ENCODE measurements around the gene ESRRG. TPM values are rescaled to one million over a fixed set of nuclear protein-coding genes. Genes with fewer than 3 reads are reported as not detected.
A peak's percentile ranks its signal among the peaks of the same experiment; 100 is the strongest.

ESRRG gene
- total RNA-seq, 1 donor from 2014 or later = 1.5 TPM

- Mint-ChIP-seq H3K9me3 (no peaks in the 10 kb centered on the region), H3K4me3 (peak overlapping the region; percentile 24), H3K4me1 (peaks cover 9% of the 10 kb centered on the region), H3K36me3 (ENCODE audit: low read depth) (no peaks in the 10 kb centered on the region), H3K27ac (ENCODE audit: unreplicated experiment) (no peak overlapping the region), H3K27me3 (ENCODE audit: low read depth) (peaks cover 19% of the 10 kb centered on the region)
- no peak for TF ChIP-seq CTCF (conservative IDR thresholded peaks at IDR 0.05)
- no peak for DNase-seq (ENCODE audit: low read depth, low spot score)
Measured at GRCh38 chr1:216630532-216630931, 92.7 kb downstream of the ESRRG start.

GRCh38 chr1:216627252-216627651 lies 96.0 kb downstream of the ESRRG start:
- DNase-seq (ENCODE audit: low read depth, low spot score) = no peak
- Mint-ChIP-seq H3K9me3 (no peaks in the 10 kb centered on the region), H3K36me3 (ENCODE audit: low read depth) (no peaks in the 10 kb centered on the region), H3K4me1 (peaks cover 9% of the 10 kb centered on the region), H3K27me3 (ENCODE audit: low read depth) (peaks cover 6% of the 10 kb centered on the region), H3K27ac (ENCODE audit: unreplicated experiment) (no peak overlapping the region), H3K4me3 (no peak overlapping the region)
- no peak for TF ChIP-seq CTCF (conservative IDR thresholded peaks at IDR 0.05)

GRCh38 chr1:216626394-216627067 lies 96.7 kb downstream of the ESRRG start:
- no peak overlapping the region for H3K27ac Mint-ChIP-seq (ENCODE audit: unreplicated experiment)
- TF ChIP-seq CTCF (conservative IDR thresholded peaks at IDR 0.05) = no peak
- no peak overlapping the region for H3K4me3 Mint-ChIP-seq
- H3K36me3 Mint-ChIP-seq (ENCODE audit: low read depth) = no peaks in the 10 kb centered on the region
- no peaks in the 10 kb centered on the region for H3K9me3 Mint-ChIP-seq
- DNase-seq (ENCODE audit: low read depth, low spot score) = no peak
- H3K27me3 Mint-ChIP-seq (ENCODE audit: low read depth) = peaks cover 3% of the 10 kb centered on the region
- peaks cover 9% of the 10 kb centered on the region for H3K4me1 Mint-ChIP-seq

- Mint-ChIP-seq H3K4me3 (no peak overlapping the region), H3K36me3 (ENCODE audit: low read depth) (no peaks in the 10 kb centered on the region), H3K4me1 (no peaks in the 10 kb centered on the region), H3K27ac (ENCODE audit: unreplicated experiment) (no peak overlapping the region), H3K9me3 (no peaks in the 10 kb centered on the region), H3K27me3 (ENCODE audit: low read depth) (no peaks in the 10 kb centered on the region)
- TF ChIP-seq CTCF (conservative IDR thresholded peaks at IDR 0.05) = no peak
- DNase-seq (ENCODE audit: low read depth, low spot score) = no peak
Measured at GRCh38 chr1:216621536-216621935, 101.7 kb downstream of the ESRRG start.

GRCh38 chr1:216617081-216617875 lies 106.0 kb downstream of the ESRRG start:
- Mint-ChIP-seq H3K9me3 (no peaks in the 10 kb centered on the region), H3K4me3 (no peak overlapping the region), H3K4me1 (peaks cover 12% of the 10 kb centered on the region), H3K27me3 (ENCODE audit: low read depth) (no peaks in the 10 kb centered on the region), H3K27ac (ENCODE audit: unreplicated experiment) (no peak overlapping the region), H3K36me3 (ENCODE audit: low read depth) (no peaks in the 10 kb centered on the region)
- DNase-seq (ENCODE audit: low read depth, low spot score) = no peak
- TF ChIP-seq CTCF (conservative IDR thresholded peaks at IDR 0.05) = no peak

All from neural crest cell (in vitro differentiated cells).